ENCODE measurements around the gene NFIX.

- TF ChIP-seq, protein P1, sequence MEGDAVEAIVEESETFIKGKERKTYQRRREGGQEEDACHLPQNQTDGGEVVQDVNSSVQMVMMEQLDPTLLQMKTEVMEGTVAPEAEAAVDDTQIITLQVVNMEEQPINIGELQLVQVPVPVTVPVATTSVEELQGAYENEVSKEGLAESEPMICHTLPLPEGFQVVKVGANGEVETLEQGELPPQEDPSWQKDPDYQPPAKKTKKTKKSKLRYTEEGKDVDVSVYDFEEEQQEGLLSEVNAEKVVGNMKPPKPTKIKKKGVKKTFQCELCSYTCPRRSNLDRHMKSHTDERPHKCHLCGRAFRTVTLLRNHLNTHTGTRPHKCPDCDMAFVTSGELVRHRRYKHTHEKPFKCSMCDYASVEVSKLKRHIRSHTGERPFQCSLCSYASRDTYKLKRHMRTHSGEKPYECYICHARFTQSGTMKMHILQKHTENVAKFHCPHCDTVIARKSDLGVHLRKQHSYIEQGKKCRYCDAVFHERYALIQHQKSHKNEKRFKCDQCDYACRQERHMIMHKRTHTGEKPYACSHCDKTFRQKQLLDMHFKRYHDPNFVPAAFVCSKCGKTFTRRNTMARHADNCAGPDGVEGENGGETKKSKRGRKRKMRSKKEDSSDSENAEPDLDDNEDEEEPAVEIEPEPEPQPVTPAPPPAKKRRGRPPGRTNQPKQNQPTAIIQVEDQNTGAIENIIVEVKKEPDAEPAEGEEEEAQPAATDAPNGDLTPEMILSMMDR (IDR thresholded peaks at IDR 0.05), result no peak
- no peak for TF ChIP-seq EP300 (IDR thresholded peaks at IDR 0.05)
- TF ChIP-seq POLR2A (IDR thresholded peaks at IDR 0.05), result no peak
Observed at GRCh38 chr19:13082192-13083007, 87.1 kb downstream of the NFIX start.
